GM10266 (cell line): ENCODE data around the gene ACSF3.

Experiments
- DNase-seq: peaks from one replicate; pipeline ENCODE4 v3.0.0; 2012; ENCODE audit errors: extremely low spot score
- TF ChIP-seq, protein P1 (sequence below): IDR thresholded peaks from 2 replicates; pipeline ENCODE4 v1.5.1; 2012; ENCODE audit warnings: mild to moderate bottlenecking, low read depth; ENCODE audit not compliant: control insufficient read depth, insufficient read depth; ENCODE audit errors: missing control alignments

The ACSF3 gene

GRCh38 chr16:89117975-89118289, 24.3 kb downstream of the ACSF3 start:
- TF ChIP-seq, protein P1, sequence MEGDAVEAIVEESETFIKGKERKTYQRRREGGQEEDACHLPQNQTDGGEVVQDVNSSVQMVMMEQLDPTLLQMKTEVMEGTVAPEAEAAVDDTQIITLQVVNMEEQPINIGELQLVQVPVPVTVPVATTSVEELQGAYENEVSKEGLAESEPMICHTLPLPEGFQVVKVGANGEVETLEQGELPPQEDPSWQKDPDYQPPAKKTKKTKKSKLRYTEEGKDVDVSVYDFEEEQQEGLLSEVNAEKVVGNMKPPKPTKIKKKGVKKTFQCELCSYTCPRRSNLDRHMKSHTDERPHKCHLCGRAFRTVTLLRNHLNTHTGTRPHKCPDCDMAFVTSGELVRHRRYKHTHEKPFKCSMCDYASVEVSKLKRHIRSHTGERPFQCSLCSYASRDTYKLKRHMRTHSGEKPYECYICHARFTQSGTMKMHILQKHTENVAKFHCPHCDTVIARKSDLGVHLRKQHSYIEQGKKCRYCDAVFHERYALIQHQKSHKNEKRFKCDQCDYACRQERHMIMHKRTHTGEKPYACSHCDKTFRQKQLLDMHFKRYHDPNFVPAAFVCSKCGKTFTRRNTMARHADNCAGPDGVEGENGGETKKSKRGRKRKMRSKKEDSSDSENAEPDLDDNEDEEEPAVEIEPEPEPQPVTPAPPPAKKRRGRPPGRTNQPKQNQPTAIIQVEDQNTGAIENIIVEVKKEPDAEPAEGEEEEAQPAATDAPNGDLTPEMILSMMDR = no peak
- no peak for DNase-seq

- no peak for DNase-seq
- TF ChIP-seq, protein P1 = no peak
These were observed 24.9 kb downstream of the ACSF3 start for GRCh38 chr16:89118361-89119165.

DNA sequence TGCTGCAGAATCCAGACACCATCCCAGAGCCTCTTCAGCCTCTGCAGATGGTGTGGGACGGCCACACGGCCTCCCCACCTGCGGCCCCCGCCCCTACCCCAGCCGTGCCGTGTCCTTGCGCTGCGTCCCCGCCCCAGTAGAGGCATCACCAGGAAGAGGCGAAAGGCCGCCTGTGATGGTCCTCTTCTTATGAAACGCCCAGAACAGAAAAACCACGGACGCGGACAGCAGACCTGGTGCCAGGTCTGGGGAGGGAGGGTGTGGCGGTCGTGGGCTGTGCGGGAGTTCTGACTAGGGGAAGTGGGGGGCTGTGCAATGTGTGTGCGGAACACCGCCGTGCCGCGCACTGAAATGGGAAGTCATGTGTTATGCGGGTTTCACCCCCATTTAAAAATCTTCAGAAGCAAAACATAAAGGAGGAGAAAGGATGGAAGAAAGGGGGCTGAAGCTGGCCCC, 25.5 kb downstream of the ACSF3 start:
- no peak for DNase-seq

GRCh38 chr16:89119661-89120141, 26.0 kb downstream of the ACSF3 start:
- DNase-seq = no peak
- TF ChIP-seq, protein P1 = no peak

More for the DNA sequence above, 25.5 kb downstream of the ACSF3 start:
- TF ChIP-seq, protein P1 = no peak

- TF ChIP-seq, protein P1 = no peak
- no peak for DNase-seq
These were observed 26.6 kb downstream of the ACSF3 start for GRCh38 chr16:89120281-89120680.

- TF ChIP-seq, protein P1 = no peak
- no peak for DNase-seq
These were observed 27.3 kb downstream of the ACSF3 start for GRCh38 chr16:89120921-89121351.

GRCh38 chr16:89121691-89122321, 28.2 kb downstream of the ACSF3 start:
- TF ChIP-seq, protein P1 = no peak
- DNase-seq = no peak
